Upper lobe of right lung (tissue), 1 donor: ENCODE results near the gene PLSCR4. TPM values are rescaled to one million over a fixed set of nuclear protein-coding genes. Genes with fewer than 3 reads are reported as not detected.

Source experiments
- ATAC-seq: fragments of 200-7000 bp; cut with Tn5 transposase; one replicate; pipeline ENCODE4 v1.9.1; 2020; ENCODE audit warnings: mild to moderate bottlenecking, moderate library complexity
- DNase-seq: peaks from one replicate; pipeline ENCODE4 v3.0.0-alpha.2; 2020
- H3K27ac ChIP-seq: fragments of 200-600 bp; one replicate; pipeline ENCODE4 v1.8.0; 2022
- H3K27me3 ChIP-seq: fragments of 200-600 bp; one replicate; pipeline ENCODE4 v1.8.0; 2022; ENCODE audit warnings: mild to moderate bottlenecking
- H3K36me3 ChIP-seq: fragments of 200-600 bp; one replicate; pipeline ENCODE4 v1.8.0; 2022
- H3K4me1 ChIP-seq: fragments of 200-600 bp; one replicate; pipeline ENCODE4 v1.8.0; 2022
- H3K4me3 ChIP-seq: fragments of 200-600 bp; one replicate; pipeline ENCODE4 v1.8.0; 2022; ENCODE audit warnings: mild to moderate bottlenecking
- H3K9me3 ChIP-seq: fragments of 200-600 bp; one replicate; pipeline ENCODE4 v1.8.0; 2022
- intact Hi-C: fragments of 100-400 bp; cut with DNase I; formaldehyde crosslinking; loops from one replicate; pipeline ENCODE4 v1.11.0; 2022
- total RNA-seq: library from RNA; stranded (reverse); fragmentation: NEBNext Ultra II Directional; extraction: Animal tissue kit (Norgen Biotek cat#: 25700); gene quantifications from one replicate; pipeline ENCODE4 v1.2.1, GENCODE V29; 2021
- TF ChIP-seq, protein P1 (sequence below): fragments of 200-600 bp; IDR thresholded peaks from one replicate; pipeline ENCODE4 v1.8.0; 2022; ENCODE audit warnings: antibody characterized with exemption
- donor health status: DM: no; HTN: yes; CAD: no; lungs with severe emphysema.

The PLSCR4 gene
- total RNA-seq, 1 donor from 2014 or later: 84.1 TPM

DNA sequence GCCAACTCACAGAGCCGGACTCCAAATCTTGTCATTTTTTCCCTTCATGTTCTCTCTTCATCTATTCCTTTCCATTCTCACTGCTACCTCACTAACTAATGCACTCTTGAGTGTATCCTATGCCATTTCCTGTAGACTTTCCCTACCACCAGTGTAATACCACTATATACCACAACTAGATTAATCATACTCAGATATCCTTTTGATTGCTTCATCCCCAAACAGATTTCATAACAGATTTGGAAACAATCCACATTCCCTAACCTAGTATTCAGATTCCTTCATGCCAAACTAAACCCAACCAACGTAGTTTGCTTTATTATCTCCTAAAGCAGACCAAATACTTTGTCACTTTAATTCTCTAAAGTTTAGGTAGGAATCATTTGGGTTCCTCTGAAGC is 87.3 kb downstream of the PLSCR4 start:
- TF ChIP-seq, protein P1, sequence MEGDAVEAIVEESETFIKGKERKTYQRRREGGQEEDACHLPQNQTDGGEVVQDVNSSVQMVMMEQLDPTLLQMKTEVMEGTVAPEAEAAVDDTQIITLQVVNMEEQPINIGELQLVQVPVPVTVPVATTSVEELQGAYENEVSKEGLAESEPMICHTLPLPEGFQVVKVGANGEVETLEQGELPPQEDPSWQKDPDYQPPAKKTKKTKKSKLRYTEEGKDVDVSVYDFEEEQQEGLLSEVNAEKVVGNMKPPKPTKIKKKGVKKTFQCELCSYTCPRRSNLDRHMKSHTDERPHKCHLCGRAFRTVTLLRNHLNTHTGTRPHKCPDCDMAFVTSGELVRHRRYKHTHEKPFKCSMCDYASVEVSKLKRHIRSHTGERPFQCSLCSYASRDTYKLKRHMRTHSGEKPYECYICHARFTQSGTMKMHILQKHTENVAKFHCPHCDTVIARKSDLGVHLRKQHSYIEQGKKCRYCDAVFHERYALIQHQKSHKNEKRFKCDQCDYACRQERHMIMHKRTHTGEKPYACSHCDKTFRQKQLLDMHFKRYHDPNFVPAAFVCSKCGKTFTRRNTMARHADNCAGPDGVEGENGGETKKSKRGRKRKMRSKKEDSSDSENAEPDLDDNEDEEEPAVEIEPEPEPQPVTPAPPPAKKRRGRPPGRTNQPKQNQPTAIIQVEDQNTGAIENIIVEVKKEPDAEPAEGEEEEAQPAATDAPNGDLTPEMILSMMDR: peak; percentile 23
- Histone ChIP-seq H3K9me3 (no peaks in the 10 kb centered on the region), H3K36me3 (no peaks in the 10 kb centered on the region), H3K4me1 (peaks cover 13% of the 10 kb centered on the region), H3K27me3 (no peaks in the 10 kb centered on the region), H3K4me3 (no peak overlapping the region), H3K27ac (no peak overlapping the region)
- DNase-seq (no peak), ATAC-seq (no peak)
- intact Hi-C loops: no loop called here

DNA sequence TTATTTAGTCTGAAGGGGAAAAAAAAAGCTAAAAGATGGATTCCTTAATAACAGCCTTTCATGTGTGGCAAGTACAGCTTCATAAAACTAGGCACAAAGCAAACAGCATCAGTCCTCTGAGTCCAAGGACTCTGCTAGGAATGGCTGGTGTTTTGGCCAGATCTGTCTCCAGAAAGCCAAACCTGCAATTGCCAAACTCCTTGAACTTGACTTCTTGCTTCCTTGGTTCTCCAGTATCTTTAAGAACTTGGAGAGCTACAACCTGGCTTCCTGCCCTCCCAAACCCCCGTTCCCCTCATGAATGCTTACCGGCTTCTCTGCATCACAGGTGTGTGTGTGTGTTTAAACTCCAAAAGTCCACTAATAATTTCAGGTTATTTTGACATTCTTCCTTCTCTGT is 88.3 kb downstream of the PLSCR4 start:
- intact Hi-C loops: no loop called here
- TF ChIP-seq, protein P1: no peak
- Histone ChIP-seq H3K27me3 (no peaks in the 10 kb centered on the region), H3K9me3 (no peaks in the 10 kb centered on the region), H3K4me1 (peaks cover 18% of the 10 kb centered on the region), H3K4me3 (no peak overlapping the region), H3K27ac (no peak overlapping the region), H3K36me3 (no peaks in the 10 kb centered on the region)
- no peak for ATAC-seq
- DNase-seq: no peak

DNA sequence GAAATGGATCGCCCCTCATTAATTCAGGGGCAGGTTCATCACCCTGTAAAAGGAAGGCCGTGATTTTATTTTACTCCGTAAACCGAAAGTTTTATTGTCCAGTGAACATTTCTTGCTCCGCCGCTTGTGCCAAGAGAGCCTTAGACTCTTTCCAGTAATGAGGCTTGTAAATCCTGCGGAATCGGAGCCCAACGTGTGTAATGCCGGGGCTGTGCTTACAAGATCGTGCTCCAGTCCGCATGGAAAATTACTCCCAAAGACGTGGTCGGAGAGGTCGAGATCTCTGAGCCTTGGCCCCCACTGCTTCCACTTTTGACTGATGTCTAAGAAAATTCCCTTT is 89.3 kb downstream of the PLSCR4 start:
- Histone ChIP-seq H3K36me3 (no peaks in the 10 kb centered on the region), H3K4me3 (peak overlapping the region; percentile 76), H3K27ac (peak overlapping the region; percentile 93), H3K9me3 (no peaks in the 10 kb centered on the region), H3K27me3 (no peaks in the 10 kb centered on the region), H3K4me1 (peaks cover 27% of the 10 kb centered on the region)
- DNase-seq: no peak
- TF ChIP-seq, protein P1: no peak
- peak; percentile 1 for ATAC-seq
- intact Hi-C loops: no loop called here

DNA sequence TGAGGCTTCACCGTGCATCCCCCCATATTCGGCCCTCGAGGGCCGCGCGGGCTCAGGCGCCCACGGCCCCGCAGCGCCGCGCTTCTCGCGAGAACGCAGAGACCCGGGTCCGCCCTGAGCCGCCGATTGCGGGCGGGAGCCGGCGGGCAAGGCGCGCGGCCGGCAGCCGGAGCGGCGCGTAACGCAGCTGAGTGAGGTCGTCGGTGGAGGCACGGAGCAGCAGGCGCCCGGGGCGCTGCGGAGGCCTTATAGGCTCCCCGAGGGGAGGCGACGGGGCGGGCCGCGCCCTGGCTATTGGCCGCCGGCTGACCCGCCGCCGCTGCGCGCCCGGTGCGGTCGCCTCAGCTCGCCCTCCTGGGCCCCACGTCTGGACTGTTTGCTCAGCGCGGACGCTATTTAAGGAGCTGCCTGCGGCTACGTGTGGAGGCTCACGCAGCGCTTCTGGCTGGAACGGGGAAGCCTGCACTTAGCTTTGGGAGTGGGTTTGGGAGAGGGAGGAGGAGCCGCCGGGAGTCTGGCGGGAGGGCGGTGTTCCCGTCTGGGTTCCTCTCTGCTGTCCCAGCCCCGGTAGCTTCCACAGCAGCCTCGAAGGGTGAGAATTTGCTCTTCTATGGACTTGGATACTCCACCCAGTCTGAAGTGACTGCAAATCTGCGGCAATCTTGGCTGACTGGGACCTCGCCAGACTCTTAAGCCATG is 89.8 kb downstream of the PLSCR4 start, which contains the start of gene PLOD2:
TSS of gene PLOD2 (minus strand) at position 221 of the 699 bp plus-strand sequence. CDS start at position 26, 195 bp downstream.
- Histone ChIP-seq H3K36me3 (no peaks in the 10 kb centered on the region), H3K4me1 (peaks cover 27% of the 10 kb centered on the region), H3K4me3 (peak within 1 kb of the TSS; percentile 76), H3K27ac (peak within 1 kb of the TSS; percentile 93), H3K27me3 (no peaks in the 10 kb centered on the region), H3K9me3 (no peaks in the 10 kb centered on the region)
- ATAC-seq: peak; percentile 93
- intact Hi-C loops: no loop called here
- DNase-seq: peak; percentile 90
- TF ChIP-seq, protein P1: no peak

DNA sequence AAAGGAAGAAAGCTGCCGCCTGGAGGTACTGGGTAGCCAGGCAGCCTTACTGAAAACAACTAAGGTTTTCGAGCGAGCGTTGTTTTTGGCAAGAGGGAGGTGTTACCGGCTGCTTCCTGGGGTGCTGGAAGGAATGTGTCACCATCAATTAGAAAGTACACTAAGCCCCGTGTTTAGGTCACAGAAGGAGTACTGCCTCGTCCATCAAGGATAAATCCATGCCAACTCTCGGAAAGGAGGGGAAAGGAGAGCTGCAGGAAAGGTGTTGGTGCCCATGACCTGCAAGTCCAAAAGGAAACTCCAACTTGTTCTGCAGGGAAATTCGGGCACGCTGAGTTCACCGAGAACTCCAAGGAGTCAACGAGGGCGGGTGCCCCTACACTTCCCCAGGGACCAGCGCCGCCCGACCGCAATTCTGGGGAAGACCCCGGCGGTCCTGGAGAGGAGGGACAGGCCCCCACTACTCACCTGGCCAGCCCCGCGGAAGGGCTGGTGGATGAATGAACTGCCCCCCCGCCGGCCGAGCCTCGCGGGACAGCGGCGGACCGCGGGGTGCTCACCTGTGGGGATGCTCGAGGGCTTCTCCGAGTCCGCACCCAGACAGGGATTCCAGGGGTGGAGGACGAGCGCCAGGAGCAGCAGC is 90.5 kb downstream of the PLSCR4 start:
- H3K27me3 ChIP-seq: no peaks in the 10 kb centered on the region
- ATAC-seq (peak; percentile 66), DNase-seq (peak; percentile 67)
- H3K4me3 ChIP-seq: peak overlapping the region; percentile 76
- intact Hi-C loops: no loop called here
- TF ChIP-seq, protein P1: peak; percentile 58
- H3K4me1 ChIP-seq: peaks cover 27% of the 10 kb centered on the region
- H3K27ac ChIP-seq: peak overlapping the region; percentile 93
- no peaks in the 10 kb centered on the region for H3K9me3 ChIP-seq
- no peaks in the 10 kb centered on the region for H3K36me3 ChIP-seq
